Neural cell (in vitro differentiated cells): ENCODE results near the gene SH3GL3. TPM values are rescaled to one million over a fixed set of nuclear protein-coding genes. Genes with fewer than 3 reads are reported as not detected.

Experiments used
- H2AFZ ChIP-seq: fragments of 200-600, 300-800 bp; sonication (generic), shearing (Covaris generic); 2 replicates; pipeline ENCODE4 v1.6.0; 2014; ENCODE audit warnings: low read depth, mild to moderate bottlenecking, antibody characterized with exemption, low read length, moderate library complexity
- H3F3A ChIP-seq: fragments of 200-600 bp; shearing (Covaris generic); 2 replicates; pipeline ENCODE4 v1.6.1; 2016; ENCODE audit warnings: mild to moderate bottlenecking, moderate library complexity, mixed read lengths, antibody characterized with exemption, low read length; ENCODE audit not compliant: insufficient read depth, poor library complexity, severe bottlenecking
- H3K27ac ChIP-seq: fragments of 200-600, 300-800 bp; sonication (generic), shearing (Covaris generic); 2 replicates; pipeline ENCODE4 v1.5.1; 2014; ENCODE audit warnings: mild to moderate bottlenecking, low read length, moderate library complexity
- H3K27me3 ChIP-seq: fragments of 300-800, 200-600 bp; sonication (generic), shearing (Covaris generic); 2 replicates; pipeline ENCODE4 v1.6.0; 2014; ENCODE audit warnings: mild to moderate bottlenecking, low read depth, low read length, moderate library complexity; ENCODE audit not compliant: insufficient read depth
- H3K36me3 ChIP-seq: fragments of 300-800, 200-600 bp; sonication (generic), shearing (Covaris generic); 2 replicates; pipeline ENCODE4 v1.5.1; 2014; ENCODE audit warnings: mild to moderate bottlenecking, antibody characterized with exemption, low read length, moderate library complexity; ENCODE audit not compliant: insufficient read depth
- H3K4me2 ChIP-seq: fragments of 300-800, 200-600 bp; sonication (generic), shearing (Covaris generic); 2 replicates; pipeline ENCODE4 v1.6.0; 2014; ENCODE audit warnings: mild to moderate bottlenecking, low read length
- H3K4me3 ChIP-seq: fragments of 300-800, 200-600 bp; sonication (generic), shearing (Covaris generic); 2 replicates; pipeline ENCODE4 v1.5.1; 2014; ENCODE audit warnings: mild to moderate bottlenecking, low read length, moderate library complexity
- H3K79me2 ChIP-seq: fragments of 200-600 bp; shearing (Covaris generic); replicated peaks from 2 replicates; pipeline ENCODE4 v1.6.0; 2014; ENCODE audit warnings: mild to moderate bottlenecking, low read length, moderate library complexity; ENCODE audit not compliant: insufficient read depth
- H3K9ac ChIP-seq: fragments of 300-800, 200-600 bp; sonication (generic), shearing (Covaris generic); 2 replicates; pipeline ENCODE4 v1.6.1; 2016; ENCODE audit warnings: mild to moderate bottlenecking, low read length, mixed read lengths
- H3K9me2 ChIP-seq: fragments of 200-600 bp; shearing (Covaris generic); 2 replicates; pipeline ENCODE4 v1.6.1; 2016; ENCODE audit warnings: mild to moderate bottlenecking, low read length, mixed read lengths; ENCODE audit not compliant: insufficient read depth
- H3K9me3 ChIP-seq: fragments of 200-600, 300-800 bp; sonication (generic), shearing (Covaris generic); 2 replicates; pipeline ENCODE4 v1.6.1; 2016; ENCODE audit warnings: mild to moderate bottlenecking, mixed run types, low read length, moderate library complexity, mixed read lengths
- H4K20me1 ChIP-seq: fragments of 200-600 bp; shearing (Covaris generic); 2 replicates; pipeline ENCODE4 v1.6.1; 2016; ENCODE audit warnings: mild to moderate bottlenecking, mixed run types; ENCODE audit not compliant: insufficient read depth
- EP300 ChIP-seq: fragments of 450-650 bp; conservative IDR thresholded peaks from 2 replicates; pipeline ENCODE4 v1.6.1; 2014; ENCODE audit warnings: antibody characterized with exemption, mild to moderate bottlenecking, moderate library complexity; ENCODE audit not compliant: poor library complexity, severe bottlenecking
- EZH2 ChIP-seq: fragments of 200-600, 300-800 bp; shearing (Covaris generic), sonication (generic); IDR thresholded peaks from 2 replicates; pipeline ENCODE4 v1.6.1; 2014; ENCODE audit warnings: antibody characterized with exemption, low read length, borderline replicate concordance, mild to moderate bottlenecking; ENCODE audit not compliant: insufficient read depth, poor library complexity, severe bottlenecking
- MXI1 ChIP-seq: fragments of 450-650 bp; conservative IDR thresholded peaks from 2 replicates; pipeline ENCODE4 v1.6.1; 2014; ENCODE audit warnings: antibody characterized with exemption, mild to moderate bottlenecking; ENCODE audit not compliant: poor library complexity, severe bottlenecking
- POLR2AphosphoS5 ChIP-seq: IDR thresholded peaks from 2 replicates; pipeline ENCODE4 v1.6.1; 2012
- RAD21 ChIP-seq: fragments of 450-650 bp; conservative IDR thresholded peaks from 2 replicates; pipeline ENCODE4 v1.6.1; 2014; ENCODE audit warnings: antibody characterized with exemption, mild to moderate bottlenecking, moderate library complexity
- SMC3 ChIP-seq: fragments of 450-650 bp; conservative IDR thresholded peaks from 2 replicates; pipeline ENCODE4 v1.6.1; 2014; ENCODE audit warnings: antibody characterized with exemption, mild to moderate bottlenecking, moderate library complexity; ENCODE audit not compliant: poor library complexity
- TAF1 ChIP-seq: IDR thresholded peaks from 2 replicates; pipeline ENCODE4 v1.6.1; 2012; ENCODE audit warnings: low read depth
- polyA plus RNA-seq: library from polyadenylated mRNA; depleted of rRNA; stranded (reverse); fragments of >200 nt; gene quantifications from 2 replicates; pipeline ENCODE4 v1.2.3, GENCODE V29; 2014
- TF ChIP-seq, protein P1 (sequence below): fragments of 450-650 bp; IDR thresholded peaks from 2 replicates; pipeline ENCODE4 v1.5.1; 2014; ENCODE audit warnings: antibody characterized with exemption, mild to moderate bottlenecking, moderate library complexity; ENCODE audit not compliant: poor library complexity, severe bottlenecking
- TF ChIP-seq, protein P2 (sequence below): IDR thresholded peaks from 2 replicates; pipeline ENCODE4 v1.6.1; 2012; ENCODE audit warnings: borderline replicate concordance

The SH3GL3 gene
- polyA plus RNA-seq, 1 donor from 2014 or later, result 104 TPM

DNA sequence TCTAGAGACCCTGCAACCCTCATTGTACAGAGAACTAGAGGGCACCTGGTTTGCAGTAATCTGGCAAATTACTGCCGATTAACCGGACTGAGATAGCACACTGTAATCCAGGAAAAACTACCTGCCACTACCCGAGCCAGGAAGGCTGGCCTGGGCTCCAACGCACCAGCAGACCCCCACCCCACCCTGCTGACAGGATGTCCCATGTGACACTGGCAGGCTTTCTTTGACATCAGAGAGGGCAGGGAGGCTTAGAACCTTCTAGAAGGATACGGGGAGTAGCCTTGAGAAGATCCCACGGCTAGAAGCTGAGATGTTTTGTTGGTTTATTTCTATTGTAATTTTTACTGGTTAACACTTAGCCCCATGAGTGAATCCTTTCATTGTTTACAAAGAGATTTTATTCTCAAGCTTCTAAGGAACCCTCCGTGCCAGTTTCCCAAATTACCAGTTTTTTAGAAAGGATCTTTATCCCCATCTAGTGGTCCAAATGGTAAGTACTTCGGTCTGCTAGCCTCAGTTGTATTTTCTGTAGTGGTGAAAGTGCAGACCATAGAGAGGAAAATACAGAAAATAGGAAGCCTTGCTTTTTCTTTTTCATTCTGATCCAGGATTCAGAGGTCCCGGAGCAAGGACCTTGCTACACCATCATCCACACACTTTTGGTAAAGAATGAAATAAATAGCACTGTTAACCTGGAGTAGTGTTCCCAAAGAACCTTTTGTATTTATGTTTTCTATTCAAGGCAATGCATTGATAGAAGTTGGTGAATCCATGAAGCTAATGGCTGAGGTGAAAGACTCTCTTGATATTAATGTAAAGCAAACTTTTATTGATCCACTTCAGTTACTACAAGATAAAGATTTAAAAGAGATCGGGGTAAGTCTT, 124.9 kb downstream of the SH3GL3 start:
- H3K36me3 ChIP-seq, result no peaks in the 10 kb centered on the region
- no peaks in the 10 kb centered on the region for H3K9me3 ChIP-seq
- no peak overlapping the region for H3K27ac ChIP-seq
- H3K4me2 ChIP-seq, result no peak overlapping the region
- no peaks in the 10 kb centered on the region for H4K20me1 ChIP-seq
- no peaks in the 10 kb centered on the region for H3F3A ChIP-seq
- H3K79me2 ChIP-seq, result no peaks in the 10 kb centered on the region
- H3K27me3 ChIP-seq, result no peaks in the 10 kb centered on the region
- TF ChIP-seq TAF1 (no peak), SMC3 (no peak), POLR2AphosphoS5 (no peak), RAD21 (no peak), EZH2 (no peak), MXI1 (no peak)
- TF ChIP-seq, protein P1, sequence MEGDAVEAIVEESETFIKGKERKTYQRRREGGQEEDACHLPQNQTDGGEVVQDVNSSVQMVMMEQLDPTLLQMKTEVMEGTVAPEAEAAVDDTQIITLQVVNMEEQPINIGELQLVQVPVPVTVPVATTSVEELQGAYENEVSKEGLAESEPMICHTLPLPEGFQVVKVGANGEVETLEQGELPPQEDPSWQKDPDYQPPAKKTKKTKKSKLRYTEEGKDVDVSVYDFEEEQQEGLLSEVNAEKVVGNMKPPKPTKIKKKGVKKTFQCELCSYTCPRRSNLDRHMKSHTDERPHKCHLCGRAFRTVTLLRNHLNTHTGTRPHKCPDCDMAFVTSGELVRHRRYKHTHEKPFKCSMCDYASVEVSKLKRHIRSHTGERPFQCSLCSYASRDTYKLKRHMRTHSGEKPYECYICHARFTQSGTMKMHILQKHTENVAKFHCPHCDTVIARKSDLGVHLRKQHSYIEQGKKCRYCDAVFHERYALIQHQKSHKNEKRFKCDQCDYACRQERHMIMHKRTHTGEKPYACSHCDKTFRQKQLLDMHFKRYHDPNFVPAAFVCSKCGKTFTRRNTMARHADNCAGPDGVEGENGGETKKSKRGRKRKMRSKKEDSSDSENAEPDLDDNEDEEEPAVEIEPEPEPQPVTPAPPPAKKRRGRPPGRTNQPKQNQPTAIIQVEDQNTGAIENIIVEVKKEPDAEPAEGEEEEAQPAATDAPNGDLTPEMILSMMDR, result peak; percentile 30
- TF ChIP-seq, protein P2, sequence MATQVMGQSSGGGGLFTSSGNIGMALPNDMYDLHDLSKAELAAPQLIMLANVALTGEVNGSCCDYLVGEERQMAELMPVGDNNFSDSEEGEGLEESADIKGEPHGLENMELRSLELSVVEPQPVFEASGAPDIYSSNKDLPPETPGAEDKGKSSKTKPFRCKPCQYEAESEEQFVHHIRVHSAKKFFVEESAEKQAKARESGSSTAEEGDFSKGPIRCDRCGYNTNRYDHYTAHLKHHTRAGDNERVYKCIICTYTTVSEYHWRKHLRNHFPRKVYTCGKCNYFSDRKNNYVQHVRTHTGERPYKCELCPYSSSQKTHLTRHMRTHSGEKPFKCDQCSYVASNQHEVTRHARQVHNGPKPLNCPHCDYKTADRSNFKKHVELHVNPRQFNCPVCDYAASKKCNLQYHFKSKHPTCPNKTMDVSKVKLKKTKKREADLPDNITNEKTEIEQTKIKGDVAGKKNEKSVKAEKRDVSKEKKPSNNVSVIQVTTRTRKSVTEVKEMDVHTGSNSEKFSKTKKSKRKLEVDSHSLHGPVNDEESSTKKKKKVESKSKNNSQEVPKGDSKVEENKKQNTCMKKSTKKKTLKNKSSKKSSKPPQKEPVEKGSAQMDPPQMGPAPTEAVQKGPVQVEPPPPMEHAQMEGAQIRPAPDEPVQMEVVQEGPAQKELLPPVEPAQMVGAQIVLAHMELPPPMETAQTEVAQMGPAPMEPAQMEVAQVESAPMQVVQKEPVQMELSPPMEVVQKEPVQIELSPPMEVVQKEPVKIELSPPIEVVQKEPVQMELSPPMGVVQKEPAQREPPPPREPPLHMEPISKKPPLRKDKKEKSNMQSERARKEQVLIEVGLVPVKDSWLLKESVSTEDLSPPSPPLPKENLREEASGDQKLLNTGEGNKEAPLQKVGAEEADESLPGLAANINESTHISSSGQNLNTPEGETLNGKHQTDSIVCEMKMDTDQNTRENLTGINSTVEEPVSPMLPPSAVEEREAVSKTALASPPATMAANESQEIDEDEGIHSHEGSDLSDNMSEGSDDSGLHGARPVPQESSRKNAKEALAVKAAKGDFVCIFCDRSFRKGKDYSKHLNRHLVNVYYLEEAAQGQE, result no peak
- no peaks in the 10 kb centered on the region for H3K9me2 ChIP-seq
- H3K4me3 ChIP-seq, result no peak overlapping the region
- no peak overlapping the region for H2AFZ ChIP-seq
- no peak overlapping the region for H3K9ac ChIP-seq

DNA sequence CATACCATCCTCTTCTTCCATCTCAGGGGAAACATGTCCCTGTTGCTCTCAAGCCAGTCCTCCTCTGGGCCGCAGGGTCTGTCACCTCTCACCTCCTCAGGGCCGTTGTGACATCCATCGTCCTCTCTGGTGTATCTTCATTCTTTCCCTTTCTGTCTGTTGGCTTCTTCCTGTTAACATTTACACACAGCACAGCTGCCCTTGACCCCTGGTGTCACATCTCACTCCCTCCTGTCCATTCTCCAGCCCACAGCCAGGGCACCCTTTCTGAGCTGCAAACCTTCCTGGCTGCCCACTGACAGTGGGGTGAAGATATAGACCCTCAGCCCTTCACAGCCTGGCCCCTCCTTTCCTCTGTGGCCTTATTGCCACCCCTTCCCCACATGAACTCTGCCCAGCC, 127.2 kb downstream of the SH3GL3 start:
- Histone ChIP-seq H3K79me2 (no peaks in the 10 kb centered on the region), H3K27ac (no peak overlapping the region), H3K27me3 (no peaks in the 10 kb centered on the region), H3K4me3 (no peak overlapping the region), H2AFZ (no peak overlapping the region), H3F3A (no peaks in the 10 kb centered on the region), H3K9me3 (no peaks in the 10 kb centered on the region), H3K36me3 (no peaks in the 10 kb centered on the region), H3K9ac (no peak overlapping the region), H3K9me2 (no peaks in the 10 kb centered on the region), H3K4me2 (no peak overlapping the region), H4K20me1 (no peaks in the 10 kb centered on the region)
- TF ChIP-seq, protein P2, result no peak
- TF ChIP-seq TAF1 (no peak), RAD21 (no peak), EZH2 (no peak), POLR2AphosphoS5 (no peak), EP300 (no peak), SMC3 (no peak), MXI1 (no peak)
- TF ChIP-seq, protein P1, result no peak
